Measurements from ENCODE around the gene SH2D7.
A peak's percentile ranks its signal among the peaks of the same experiment; 100 is the strongest.

Gene SH2D7

GRCh38 chr15:78061963-78062427 lies 30.4 kb upstream of the SH2D7 start:
- DNase-seq = peak; percentile 64

GRCh38 chr15:78063217-78063616 lies 29.1 kb upstream of the SH2D7 start:
- no peak for DNase-seq

- DNase-seq = no peak
Measured at GRCh38 chr15:78063970-78064385, 28.4 kb upstream of the SH2D7 start.

- DNase-seq = no peak
Measured at GRCh38 chr15:78064544-78064943, 27.8 kb upstream of the SH2D7 start.

GRCh38 chr15:78065284-78065872 lies 27.0 kb upstream of the SH2D7 start:
- DNase-seq = no peak

GRCh38 chr15:78065973-78066946 lies 26.1 kb upstream of the SH2D7 start:
- DNase-seq = no peak

GRCh38 chr15:78067328-78068228 lies 24.8 kb upstream of the SH2D7 start:
- DNase-seq = no peak

- no peak for DNase-seq
Measured at GRCh38 chr15:78069052-78069414, 23.3 kb upstream of the SH2D7 start.

GRCh38 chr15:78069462-78070029 lies 22.8 kb upstream of the SH2D7 start:
- DNase-seq = no peak

- peak; percentile 67 for DNase-seq
Measured at GRCh38 chr15:78070049-78070700, 22.2 kb upstream of the SH2D7 start.

GRCh38 chr15:78071383-78071782 lies 21.0 kb upstream of the SH2D7 start:
- no peak for DNase-seq

- DNase-seq = no peak
Measured at GRCh38 chr15:78072080-78072892, 20.1 kb upstream of the SH2D7 start.

- DNase-seq = no peak
Measured at GRCh38 chr15:78073046-78073787, 19.1 kb upstream of the SH2D7 start.

- no peak for DNase-seq
Measured at GRCh38 chr15:78075490-78076230, 16.7 kb upstream of the SH2D7 start.

- DNase-seq = no peak
Measured at GRCh38 chr15:78076231-78077052, 15.9 kb upstream of the SH2D7 start.

GRCh38 chr15:78077053-78077870 lies 15.1 kb upstream of the SH2D7 start, which contains the start of gene TBC1D2B:
TBC1D2B (minus strand) TSS chr15:78077711; CDS start chr15:78077652, 59 bp downstream.
- DNase-seq = peak; percentile 69

- no peak for DNase-seq
Measured at GRCh38 chr15:78077871-78078210, 14.5 kb upstream of the SH2D7 start.

Data from activated CD4-positive, alpha-beta T cell treated with anti-CD3 and anti-CD28 coated beads, Interleukin-2, amount 50 U/mL, for 16 hours (primary cell).